Activated CD8-positive, alpha-beta memory T cell treated with anti-CD3 and anti-CD28 coated beads for 24 hours (primary cell): Measurements from ENCODE around the gene BIK.
"Not testable (repeated sequence)": the region's sequence is repeated elsewhere in the genome, so short reads cannot be mapped to it uniquely, and the experiment has no call there.

Experiments
- DNase-seq: peaks from one replicate; pipeline ENCODE4 v3.0.0-alpha.2; 2020

BIK gene

GRCh38 chr22:43110444-43110926, at the start of gene BIK:
Gene BIK, plus strand, starts transcription at chr22:43110750. Its CDS starts 13,273 bp downstream, at chr22:43124023.
- peak; percentile 80 for DNase-seq

- DNase-seq = no peak
These were observed 44.4 kb upstream of the BIK start for GRCh38 chr22:43066134-43066533.

- DNase-seq = no peak
These were observed 43.6 kb upstream of the BIK start for GRCh38 chr22:43066844-43067385.

GRCh38 chr22:43077121-43077877, 33.3 kb upstream of the BIK start:
- DNase-seq = no peak

- DNase-seq = no peak
These were observed 32.0 kb upstream of the BIK start for GRCh38 chr22:43078522-43078921.

GRCh38 chr22:43079742-43080141, 30.8 kb upstream of the BIK start:
- no peak for DNase-seq

- DNase-seq = no peak
These were observed 29.9 kb upstream of the BIK start for GRCh38 chr22:43080616-43081015.

GRCh38 chr22:43081968-43082367, 28.6 kb upstream of the BIK start:
- no peak for DNase-seq

- DNase-seq = peak; percentile 59
These were observed 24.6 kb upstream of the BIK start for GRCh38 chr22:43085658-43086606.

GRCh38 chr22:43088627-43088983, 21.9 kb upstream of the BIK start:
- no peak for DNase-seq

GRCh38 chr22:43088984-43089717, 21.4 kb upstream of the BIK start, which contains the start of gene TTLL1:
Gene TTLL1, minus strand, starts transcription at chr22:43089391. Its CDS starts 13,805 bp downstream, at chr22:43075586.
- DNase-seq = peak; percentile 93

- peak; percentile 62 for DNase-seq
These were observed 20.3 kb upstream of the BIK start for GRCh38 chr22:43090130-43090789.

- DNase-seq = no peak
These were observed 18.5 kb upstream of the BIK start for GRCh38 chr22:43092085-43092484.

GRCh38 chr22:43094085-43094484, 16.5 kb upstream of the BIK start:
- DNase-seq = no peak

GRCh38 chr22:43094551-43094950, 16.0 kb upstream of the BIK start:
- DNase-seq = no peak

GRCh38 chr22:43096420-43096819, 14.1 kb upstream of the BIK start:
- DNase-seq = no peak

- DNase-seq = no peak
These were observed 12.2 kb upstream of the BIK start for GRCh38 chr22:43098356-43098755.

GRCh38 chr22:43099095-43099494, 11.5 kb upstream of the BIK start:
- DNase-seq = no peak

- no peak for DNase-seq
These were observed 10.3 kb upstream of the BIK start for GRCh38 chr22:43100225-43100624.

GRCh38 chr22:43101306-43101705, 9.2 kb upstream of the BIK start:
- DNase-seq = no peak

GRCh38 chr22:43104056-43104625, 6.4 kb upstream of the BIK start:
- DNase-seq = not testable (repeated sequence)

- not testable (repeated sequence) for DNase-seq
These were observed 5.6 kb upstream of the BIK start for GRCh38 chr22:43104950-43105349.
